RWPE2 (cell line): ENCODE results near the gene CLIC5.

Source experiments
- ATAC-seq: fragments of 200-7000 bp; cut with Tn5 transposase; 3 replicates; pipeline ENCODE4 v1.9.1; 2021; ENCODE audit warnings: low read depth
- DNase-seq: peaks from one replicate; pipeline ENCODE4 v3.0.0-alpha.2; 2020; ENCODE audit warnings: low spot score
- H3K27ac ChIP-seq: fragments of 450-650 bp; 2 replicates; pipeline ENCODE4 v1.5.1; 2017; ENCODE audit warnings: mild to moderate bottlenecking; ENCODE audit not compliant: poor library complexity, severe bottlenecking
- H3K27me3 ChIP-seq: fragments of 250-450 bp; sonication (Bioruptor Pico); 2 replicates; pipeline ENCODE4 v1.5.1; 2021; ENCODE audit warnings: mild to moderate bottlenecking, moderate library complexity; ENCODE audit not compliant: insufficient read depth, poor library complexity, severe bottlenecking
- H3K36me3 ChIP-seq: fragments of 250-450 bp; sonication (Bioruptor Pico); 2 replicates; pipeline ENCODE4 v1.5.1; 2020; ENCODE audit warnings: low read depth, mild to moderate bottlenecking, moderate library complexity
- H3K4me1 ChIP-seq: fragments of 250-450 bp; sonication (Bioruptor Pico); 2 replicates; pipeline ENCODE4 v1.5.1; 2021; ENCODE audit warnings: mild to moderate bottlenecking, moderate library complexity; ENCODE audit not compliant: insufficient read depth, poor library complexity, severe bottlenecking
- H3K4me3 ChIP-seq: fragments of 250-450 bp; sonication (Bioruptor Pico); 2 replicates; pipeline ENCODE4 v1.5.1; 2021; ENCODE audit warnings: mild to moderate bottlenecking, moderate library complexity; ENCODE audit not compliant: severe bottlenecking
- H3K9me3 ChIP-seq: fragments of 250-450 bp; sonication (Bioruptor Pico); 2 replicates; pipeline ENCODE4 v1.5.1; 2021; ENCODE audit warnings: mild to moderate bottlenecking, moderate library complexity; ENCODE audit not compliant: severe bottlenecking
- TF ChIP-seq, protein P1 (sequence below): fragments of 450-650 bp; IDR thresholded peaks from one replicate; pipeline ENCODE4 v1.5.1; 2017; ENCODE audit warnings: mild to moderate bottlenecking, moderate library complexity; ENCODE audit not compliant: poor library complexity, severe bottlenecking

Gene CLIC5

DNA sequence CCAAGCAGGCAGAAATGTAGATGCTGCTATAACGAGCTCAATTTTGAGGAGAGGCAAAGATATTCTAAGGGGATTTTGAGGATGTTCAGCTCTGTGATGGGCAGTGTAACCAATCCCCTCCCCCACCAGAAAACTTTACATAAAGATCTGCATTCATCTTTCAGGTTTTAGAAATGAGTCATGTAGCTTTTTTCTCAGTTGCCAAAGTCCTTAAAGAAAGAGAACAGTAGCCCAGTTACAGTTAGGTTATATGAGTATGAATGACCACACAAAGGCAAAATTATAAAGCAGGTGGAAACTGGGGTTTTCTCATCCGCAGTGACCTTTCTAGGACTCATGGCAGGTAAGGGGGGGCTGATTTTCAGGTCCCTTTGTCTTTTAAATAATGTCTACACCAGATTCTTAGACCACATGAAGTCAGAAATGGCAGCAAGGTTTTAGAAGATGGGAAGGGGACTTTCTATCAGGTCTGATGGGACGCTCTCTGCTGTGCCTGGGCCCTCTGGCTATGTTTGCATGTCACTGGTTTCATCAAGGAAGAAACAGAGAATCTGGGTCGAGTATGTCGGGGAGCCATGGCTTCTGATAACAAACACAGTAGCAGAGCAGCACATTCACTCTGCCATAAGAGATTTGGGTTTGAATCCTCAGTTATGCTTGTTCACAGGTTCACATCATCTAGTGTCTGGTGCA lies 94.7 kb downstream of the CLIC5 start:
- TF ChIP-seq, protein P1, sequence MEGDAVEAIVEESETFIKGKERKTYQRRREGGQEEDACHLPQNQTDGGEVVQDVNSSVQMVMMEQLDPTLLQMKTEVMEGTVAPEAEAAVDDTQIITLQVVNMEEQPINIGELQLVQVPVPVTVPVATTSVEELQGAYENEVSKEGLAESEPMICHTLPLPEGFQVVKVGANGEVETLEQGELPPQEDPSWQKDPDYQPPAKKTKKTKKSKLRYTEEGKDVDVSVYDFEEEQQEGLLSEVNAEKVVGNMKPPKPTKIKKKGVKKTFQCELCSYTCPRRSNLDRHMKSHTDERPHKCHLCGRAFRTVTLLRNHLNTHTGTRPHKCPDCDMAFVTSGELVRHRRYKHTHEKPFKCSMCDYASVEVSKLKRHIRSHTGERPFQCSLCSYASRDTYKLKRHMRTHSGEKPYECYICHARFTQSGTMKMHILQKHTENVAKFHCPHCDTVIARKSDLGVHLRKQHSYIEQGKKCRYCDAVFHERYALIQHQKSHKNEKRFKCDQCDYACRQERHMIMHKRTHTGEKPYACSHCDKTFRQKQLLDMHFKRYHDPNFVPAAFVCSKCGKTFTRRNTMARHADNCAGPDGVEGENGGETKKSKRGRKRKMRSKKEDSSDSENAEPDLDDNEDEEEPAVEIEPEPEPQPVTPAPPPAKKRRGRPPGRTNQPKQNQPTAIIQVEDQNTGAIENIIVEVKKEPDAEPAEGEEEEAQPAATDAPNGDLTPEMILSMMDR = no peak
- H3K9me3 ChIP-seq = no peaks in the 10 kb centered on the region
- DNase-seq = no peak
- no peak for ATAC-seq
- H3K4me3 ChIP-seq = no peak overlapping the region
- no peaks in the 10 kb centered on the region for H3K36me3 ChIP-seq
- H3K4me1 ChIP-seq = no peaks in the 10 kb centered on the region
- H3K27me3 ChIP-seq = no peaks in the 10 kb centered on the region
- H3K27ac ChIP-seq = no peak overlapping the region

DNA sequence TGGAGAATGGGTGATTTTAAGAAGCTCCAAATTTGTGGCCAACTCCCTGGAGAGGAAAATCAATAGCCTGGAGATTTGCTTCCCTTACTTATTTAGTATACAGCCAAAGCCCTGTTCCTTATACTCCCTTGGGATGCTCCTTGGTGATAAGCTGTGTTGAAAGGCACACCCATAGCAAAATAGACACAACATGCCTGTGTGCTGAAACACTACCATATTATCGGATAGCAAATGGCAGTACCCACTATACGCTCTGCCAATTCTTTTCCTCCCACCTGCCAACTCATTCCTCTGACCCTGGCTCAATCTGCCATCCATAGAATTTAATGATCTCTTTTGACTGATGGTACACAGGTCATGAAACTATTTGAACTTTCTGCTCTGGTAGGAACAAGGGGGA lies 98.2 kb downstream of the CLIC5 start:
- H3K36me3 ChIP-seq = no peaks in the 10 kb centered on the region
- H3K4me3 ChIP-seq = no peak overlapping the region
- H3K27me3 ChIP-seq = no peaks in the 10 kb centered on the region
- H3K4me1 ChIP-seq = no peaks in the 10 kb centered on the region
- DNase-seq (no peak), ATAC-seq (no peak)
- TF ChIP-seq, protein P1 = no peak
- H3K27ac ChIP-seq = no peak overlapping the region
- H3K9me3 ChIP-seq = no peaks in the 10 kb centered on the region

DNA sequence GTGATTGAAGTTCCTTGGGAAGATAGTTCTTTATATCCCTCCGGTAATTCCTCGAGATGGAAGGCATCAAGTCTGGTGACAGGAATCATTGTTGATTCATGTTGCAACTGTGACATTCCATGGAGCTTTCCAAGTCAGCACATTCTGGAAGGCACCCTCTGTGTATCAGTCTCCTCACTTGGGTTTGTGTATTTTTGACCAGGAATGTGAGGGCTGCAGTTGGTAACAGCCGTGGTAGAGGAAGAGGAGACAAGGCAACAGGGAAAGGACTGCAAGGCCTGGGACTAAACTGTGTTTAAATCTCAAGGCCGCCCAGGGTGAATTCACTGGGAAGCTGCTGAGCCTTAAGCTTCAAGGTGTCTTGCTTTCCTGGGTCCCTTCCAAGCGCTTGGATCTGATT lies 99.0 kb downstream of the CLIC5 start:
- Histone ChIP-seq H3K27ac (no peak overlapping the region), H3K36me3 (no peaks in the 10 kb centered on the region), H3K4me1 (no peaks in the 10 kb centered on the region), H3K4me3 (no peak overlapping the region), H3K9me3 (no peaks in the 10 kb centered on the region), H3K27me3 (no peaks in the 10 kb centered on the region)
- TF ChIP-seq, protein P1 = no peak
- DNase-seq = no peak
- no peak for ATAC-seq

DNA sequence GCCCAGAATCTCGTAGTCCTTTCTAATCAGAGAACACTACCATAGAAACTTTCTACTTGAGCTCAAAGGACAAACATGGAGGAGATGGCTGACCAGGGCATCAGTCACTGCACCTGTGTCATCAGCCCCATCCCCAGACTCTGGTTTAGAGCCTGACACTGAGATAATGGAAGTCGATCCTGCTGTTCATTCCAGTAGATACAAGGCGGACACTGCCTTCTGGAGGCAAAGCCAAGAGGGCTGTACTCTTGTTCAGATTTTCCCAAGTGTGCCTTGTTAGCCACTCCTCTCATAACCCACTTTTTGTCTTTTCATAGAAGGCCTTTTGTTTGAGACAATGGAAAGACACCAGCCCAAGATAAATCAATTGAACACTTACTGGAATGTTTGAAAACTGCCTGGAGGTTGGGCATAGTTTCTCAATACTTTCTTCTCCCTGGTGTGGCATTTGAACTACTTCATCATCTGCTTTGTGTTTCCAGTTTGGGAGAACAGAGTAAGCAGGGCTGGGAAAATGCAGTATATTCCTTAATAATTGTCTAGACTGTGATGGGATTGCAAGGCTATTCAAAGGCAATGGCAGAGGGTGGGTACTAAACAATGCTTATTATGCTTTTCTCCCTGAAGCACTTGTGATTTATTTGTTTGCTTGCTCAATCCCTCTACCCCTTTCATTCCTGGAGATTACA lies 99.7 kb downstream of the CLIC5 start:
- Histone ChIP-seq H3K9me3 (no peaks in the 10 kb centered on the region), H3K4me3 (no peak overlapping the region), H3K27ac (no peak overlapping the region), H3K36me3 (no peaks in the 10 kb centered on the region), H3K4me1 (no peaks in the 10 kb centered on the region), H3K27me3 (no peaks in the 10 kb centered on the region)
- TF ChIP-seq, protein P1 = no peak
- DNase-seq (no peak), ATAC-seq (no peak)

DNA sequence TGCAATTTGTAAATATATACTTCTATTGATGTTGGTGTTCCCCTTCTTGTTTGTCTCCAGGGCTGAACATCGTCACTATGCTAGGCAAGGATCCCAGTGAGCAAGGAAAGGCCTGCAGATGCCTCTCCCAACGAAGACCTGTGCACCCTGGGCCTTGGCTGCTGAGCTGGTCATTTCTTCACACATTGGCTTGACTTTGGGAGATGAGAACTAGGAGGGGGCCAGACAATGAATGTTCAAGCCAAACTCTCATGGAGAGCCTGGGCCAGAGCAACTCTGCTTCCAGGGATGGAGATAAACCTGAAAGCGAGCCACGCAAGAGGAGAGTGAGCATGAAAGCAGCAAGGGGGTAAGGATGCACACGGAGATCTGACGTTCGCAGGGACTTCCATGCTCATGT lies 104.0 kb downstream of the CLIC5 start:
- no peak for DNase-seq
- no peak for ATAC-seq
- TF ChIP-seq, protein P1 = no peak

More for the DNA sequence above, 104.0 kb downstream of the CLIC5 start:
- Histone ChIP-seq H3K36me3 (no peaks in the 10 kb centered on the region), H3K9me3 (peaks cover 4% of the 10 kb centered on the region), H3K27me3 (no peaks in the 10 kb centered on the region), H3K4me1 (no peaks in the 10 kb centered on the region), H3K27ac (no peak overlapping the region), H3K4me3 (no peak overlapping the region)
